ENCODE measurements around the gene ANKFY1.

- TF ChIP-seq CTCF (IDR thresholded peaks at IDR 0.05; ENCODE audit: low read depth, low read length, poor library complexity, severe bottlenecking) = no peak
- TF ChIP-seq EZH2phosphoT487 (IDR thresholded peaks at IDR 0.05; ENCODE audit: borderline replicate concordance, low read length) = no peak
Measured at GRCh38 chr17:4195306-4195705, 68.5 kb downstream of the ANKFY1 start.

All from DOHH2 (cell line).